ENCODE measurements around the gene RBM4. TPM values are rescaled to one million over a fixed set of nuclear protein-coding genes. Genes with fewer than 3 reads are reported as not detected.
A peak's percentile ranks its signal among the peaks of the same experiment; 100 is the strongest.

The RBM4 gene
- total and polyA plus RNA-seq, 2 experiments from 2014 or later: 146 to 147 TPM

GRCh38 chr11:66593303-66593635 is 45.2 kb upstream of the RBM4 start:
- no peaks in the 10 kb centered on the region for H4K20me1 ChIP-seq (replicated peaks; ENCODE audit: insufficient read depth)
- Mint-ChIP-seq H3K27ac (peak overlapping the region; percentile 97), H3K36me3 (ENCODE audit: low read depth) (peaks cover 15% of the 10 kb centered on the region; the same call in 2 of the 3 replicates), H3K9me3 (peaks cover 31% of the 10 kb centered on the region), H3K4me3 (peak overlapping the region; percentile 97), H3K27me3 (ENCODE audit: insufficient read depth, low read depth, poor library complexity) (peaks cover 20% of the 10 kb centered on the region), H3K4me1 (peaks cover 12% of the 10 kb centered on the region)
- 0 out of 2 replicates have a peak, but pooled peaks cover 7% of the 10 kb centered on the region for H3K27me3 ChIP-seq (ENCODE audit: insufficient read depth)
- H3K9me2 ChIP-seq (ENCODE audit: insufficient read depth): no peaks in the 10 kb centered on the region
- no peak for TF ChIP-seq ETS1 (IDR thresholded peaks at IDR 0.05)
- TF ChIP-seq REST (IDR thresholded peaks at IDR 0.05; ENCODE audit: unreplicated experiment): no peak
- no peak for TF ChIP-seq EZH2phosphoT487 (IDR thresholded peaks at IDR 0.05; ENCODE audit: unreplicated experiment)
- no peak for TF ChIP-seq ZNF331 (CRISPR knock-in tag; IDR thresholded peaks at IDR 0.05; ENCODE audit: low read depth)
- TF ChIP-seq ZNF462 (CRISPR knock-in tag; IDR thresholded peaks at IDR 0.05): no peak
- TF ChIP-seq CREB1 (CRISPR knock-in tag; IDR thresholded peaks at IDR 0.05; ENCODE audit: low read depth): no peak
- H3K4me2 ChIP-seq: peak overlapping the region; percentile 84
- ATAC-seq (peak; percentile 7), DNase-seq (ENCODE audit: low spot score) (peak; percentile 8)
- H3F3A ChIP-seq (replicated peaks; ENCODE audit: low read depth): 0 out of 2 replicates have a peak, but pooled peaks cover 10% of the 10 kb centered on the region
- H3K27ac ChIP-seq (ENCODE audit: low read depth): peak overlapping the region; percentile 71; the same call in 1 of the 2 replicates
- H3K79me2 ChIP-seq (replicated peaks; ENCODE audit: insufficient read depth): no peaks in the 10 kb centered on the region; the same call in 1 of the 2 replicates
- H3K36me3 ChIP-seq (ENCODE audit: insufficient read depth): no peaks in the 10 kb centered on the region; the same call in 1 of the 2 replicates
- peaks cover 10% of the 10 kb centered on the region; the same call in 1 of the 2 replicates for H3K4me1 ChIP-seq (ENCODE audit: insufficient read depth)
- peak overlapping the region; percentile 97 for H2AFZ ChIP-seq
- H3K4me3 ChIP-seq: peak overlapping the region; percentile 67

Measured in GM23338 (cell line).